NCI-H526 treated with DMSO at 0.1 percent for 48 hours (cell line): ENCODE data around the gene PEX16.

Experiments used
- DNase-seq: peaks from one replicate; lab custom pipeline; 2025; lab: John Stamatoyannopoulos, UW

The PEX16 gene

DNA sequence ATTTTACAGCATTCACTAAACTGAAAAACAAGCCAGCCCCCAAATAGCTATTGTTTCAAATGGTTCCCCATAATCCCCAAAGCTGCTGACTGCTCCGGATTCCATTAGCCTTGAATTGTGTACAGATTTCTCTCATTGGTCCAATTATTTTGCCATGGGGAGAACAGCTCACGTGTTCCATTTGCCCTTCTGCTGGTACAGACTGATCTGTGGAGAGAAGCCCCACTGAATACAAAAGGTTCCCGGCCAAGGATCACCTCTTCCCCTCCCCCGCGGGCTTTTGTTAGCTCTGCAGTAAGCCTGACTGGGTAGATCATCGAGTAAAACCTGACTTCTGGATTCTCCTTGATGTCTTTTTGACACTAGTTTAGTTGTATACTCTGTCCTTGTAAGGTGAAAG lies 41.3 kb downstream of the PEX16 start:
- DNase-seq = no peak

DNA sequence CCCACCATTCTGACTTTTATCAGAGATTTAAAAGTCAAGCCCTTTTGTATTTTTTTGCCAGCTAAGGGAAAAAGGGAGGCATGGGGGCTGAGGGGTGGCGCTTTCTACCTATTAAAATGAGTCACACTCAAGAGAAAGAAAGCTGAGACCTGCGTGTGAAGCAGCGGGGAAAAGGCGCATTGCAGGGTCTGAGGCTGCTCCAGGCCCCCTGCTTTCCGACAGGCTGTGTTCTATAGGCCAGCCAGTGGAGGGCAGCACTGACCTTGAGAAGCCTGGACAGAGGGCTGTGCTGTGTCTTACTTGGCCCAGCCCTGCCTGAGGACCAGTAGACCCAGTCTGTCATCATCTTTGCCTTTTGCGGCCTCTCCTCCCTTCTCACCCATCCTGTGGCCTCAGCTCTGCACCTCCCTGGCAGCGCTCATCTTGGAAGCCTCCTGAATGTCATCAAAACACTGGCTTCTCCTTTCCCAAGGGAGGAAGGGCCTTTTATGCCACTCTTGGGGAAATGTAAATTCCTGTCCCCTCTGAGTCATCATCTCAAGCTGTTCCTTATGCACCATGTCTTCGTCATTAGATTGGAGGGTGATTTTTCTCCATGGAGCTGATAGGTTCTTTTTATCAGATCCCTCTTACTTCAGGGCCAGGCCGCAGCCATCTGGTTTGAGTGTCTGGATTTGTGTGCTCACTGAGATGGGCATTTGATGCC lies 44.9 kb downstream of the PEX16 start:
- DNase-seq = peak; percentile 8

DNA sequence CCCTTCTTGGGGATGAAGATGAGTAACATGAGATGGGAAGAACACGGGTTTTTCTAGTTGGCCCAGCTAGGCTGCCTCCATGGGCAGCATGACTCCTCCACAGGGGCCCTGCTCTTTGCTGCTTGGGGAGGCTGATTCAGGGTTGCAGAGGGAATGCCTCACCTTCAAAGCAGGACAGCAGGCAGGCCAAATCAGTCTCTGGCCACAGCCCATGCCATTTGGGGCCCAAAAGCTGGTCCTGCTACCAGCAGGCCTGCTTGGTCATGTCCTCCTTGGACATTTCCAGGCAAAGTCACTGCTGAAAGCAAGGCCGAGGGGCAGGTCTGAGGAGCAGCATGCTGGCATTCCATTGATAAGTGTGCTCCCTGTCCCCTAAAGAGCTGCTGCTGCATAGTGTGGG lies 46.0 kb downstream of the PEX16 start:
- DNase-seq = no peak

DNA sequence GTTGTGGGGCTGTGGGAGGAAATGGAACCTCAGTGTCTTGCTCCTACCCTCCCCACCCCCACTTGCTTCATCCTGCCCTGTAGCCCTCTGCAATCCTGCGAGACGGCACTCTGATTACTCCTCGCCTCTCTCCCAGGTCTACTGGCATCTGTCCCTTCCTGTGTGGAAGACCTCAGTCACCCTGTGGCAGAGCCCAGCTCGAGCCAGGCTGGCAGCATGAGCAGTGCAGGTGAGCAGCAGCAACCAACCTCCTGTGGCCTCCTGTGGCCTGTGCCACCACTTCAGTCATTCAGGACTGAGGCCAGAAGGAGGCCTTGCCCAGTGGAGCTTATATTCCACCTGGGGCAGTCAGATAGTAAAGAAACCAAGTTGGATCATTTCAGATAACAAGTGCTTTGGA lies 47.0 kb downstream of the PEX16 start:
- no peak for DNase-seq

DNA sequence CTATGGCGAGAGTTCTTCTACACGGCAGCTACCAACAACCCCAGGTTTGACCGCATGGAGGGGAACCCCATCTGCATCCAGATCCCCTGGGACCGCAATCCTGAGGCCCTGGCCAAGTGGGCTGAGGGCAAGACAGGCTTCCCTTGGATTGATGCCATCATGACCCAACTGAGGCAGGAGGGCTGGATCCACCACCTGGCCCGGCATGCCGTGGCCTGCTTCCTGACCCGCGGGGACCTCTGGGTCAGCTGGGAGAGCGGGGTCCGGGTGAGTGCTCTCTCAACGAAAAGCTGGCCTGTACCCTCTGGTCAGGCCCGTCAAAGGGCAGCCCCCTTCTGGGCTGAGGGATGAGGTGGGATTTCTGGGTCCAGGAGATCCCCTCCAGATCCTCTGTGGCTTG lies 48.1 kb downstream of the PEX16 start:
- DNase-seq = no peak

DNA sequence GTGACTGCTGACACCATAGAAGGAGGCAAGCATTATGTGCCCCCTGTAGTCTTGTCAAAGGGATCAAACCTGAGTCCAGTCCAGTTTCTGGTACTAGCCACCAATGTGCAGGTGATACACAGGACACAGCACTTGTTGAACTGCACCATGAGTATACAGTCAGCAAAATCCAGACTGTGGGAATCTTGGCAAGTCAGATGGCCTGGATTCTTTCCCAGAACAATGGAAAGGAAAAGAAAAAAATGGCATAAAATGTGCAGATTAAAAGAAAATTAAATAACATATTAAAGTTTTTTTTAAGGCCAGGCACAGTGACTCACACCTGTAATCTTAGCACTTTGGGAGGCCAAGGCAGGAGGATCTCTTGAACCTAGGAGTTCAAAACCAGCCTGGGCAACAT lies 53.6 kb downstream of the PEX16 start:
- no peak for DNase-seq

DNA sequence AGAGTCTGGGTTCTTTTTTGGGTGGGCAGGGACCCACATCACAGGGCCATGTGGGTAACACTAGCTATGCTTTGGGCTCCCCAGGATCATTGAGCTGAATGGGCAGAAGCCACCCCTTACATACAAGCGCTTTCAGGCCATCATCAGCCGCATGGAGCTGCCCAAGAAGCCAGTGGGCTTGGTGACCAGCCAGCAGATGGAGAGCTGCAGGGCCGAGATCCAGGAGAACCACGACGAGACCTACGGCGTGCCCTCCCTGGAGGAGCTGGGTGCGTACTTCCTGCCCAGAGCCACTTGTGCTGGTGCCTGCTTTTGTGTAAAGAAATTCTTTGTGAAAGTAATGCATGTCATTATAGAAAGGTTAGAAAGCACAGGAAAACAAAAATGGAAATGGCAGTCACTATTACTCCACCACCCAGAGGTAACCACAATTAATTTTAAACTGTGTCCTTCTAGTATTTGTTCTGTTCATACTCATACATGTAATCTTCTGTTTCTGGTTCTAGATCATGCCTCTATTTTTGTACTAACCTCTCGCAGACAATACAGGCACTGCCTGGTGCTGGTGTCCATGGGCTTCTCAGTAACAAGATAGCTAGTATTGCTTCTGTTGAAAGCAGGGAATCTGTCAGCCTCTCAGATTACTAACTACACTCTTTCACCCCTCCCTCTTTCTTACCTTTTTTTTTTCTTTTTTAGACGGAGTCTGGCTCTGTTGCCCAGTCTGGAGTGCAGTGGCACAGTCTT lies 56.7 kb downstream of the PEX16 start:
- no peak for DNase-seq

DNA sequence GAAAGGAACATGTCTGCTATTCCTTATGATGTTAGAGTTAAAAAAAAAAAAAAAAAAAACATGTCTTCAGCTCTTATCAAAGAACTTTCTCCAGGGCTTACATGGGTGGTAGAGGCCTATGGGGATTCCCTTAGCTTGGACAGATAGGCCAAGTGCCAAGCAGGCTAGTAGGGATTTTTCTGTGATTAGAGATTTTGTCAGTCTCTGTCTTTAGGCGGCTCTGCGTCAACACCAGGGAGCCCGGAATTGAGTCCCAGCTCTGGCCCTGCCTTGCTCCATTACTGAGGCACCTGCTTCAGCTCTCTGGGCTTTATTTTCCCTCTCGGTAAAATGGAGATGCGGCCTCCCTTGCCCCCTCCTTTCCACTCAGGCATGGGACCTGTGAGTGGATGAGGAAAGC lies 57.3 kb downstream of the PEX16 start:
- DNase-seq = no peak
